Thoracic aorta (tissue), 2 donors: ENCODE results near the gene TMPRSS3. TPM values are rescaled to one million over a fixed set of nuclear protein-coding genes. Genes with fewer than 3 reads are reported as not detected.

Experiments used
- ATAC-seq: fragments of 150-250 bp; one replicate; pipeline ENCODE4 v1.8.0; 2017; ENCODE audit warnings: low read depth; ENCODE audit not compliant: insufficient number of reproducible peaks, low FRiP score
- DNase-seq: peaks from one replicate; pipeline ENCODE4 v3.0.0-alpha.2; 2020; ENCODE audit warnings: low spot score
- H3K27ac ChIP-seq, 2 donors: fragments of 200-600 bp; sonication (generic); 1 replicate in 1 of 2; 2 replicates in 1 of 2; pipeline ENCODE4 v1.5.1; 2016; ENCODE audit warnings: mild to moderate bottlenecking in 2 of 2, moderate library complexity in 2 of 2
- H3K27me3 ChIP-seq: fragments of 200-600 bp; sonication (generic); replicated peaks from 2 replicates; pipeline ENCODE4 v1.6.0; 2016; ENCODE audit warnings: mild to moderate bottlenecking; ENCODE audit not compliant: insufficient read depth
- H3K36me3 ChIP-seq: fragments of 200-600 bp; sonication (generic); one replicate; pipeline ENCODE4 v1.5.1; 2016
- H3K4me1 ChIP-seq, 2 donors: fragments of 200-600 bp; sonication (generic); 1 replicate in 1 of 2; 2 replicates in 1 of 2; pipeline versions ENCODE4 v1.5.1 to v1.6.0; 2016; ENCODE audit warnings: low read depth in 2 of 2, mild to moderate bottlenecking in 1 of 2; ENCODE audit not compliant: control insufficient read depth in 1 of 2
- H3K4me3 ChIP-seq: fragments of 200-600 bp; sonication (generic); 2 replicates; pipeline ENCODE4 v1.5.1; 2016; ENCODE audit warnings: mild to moderate bottlenecking
- H3K9me3 ChIP-seq: fragments of 200-600 bp; sonication (generic); 2 replicates; pipeline ENCODE4 v1.5.1; 2016
- CTCF ChIP-seq: fragments of 200-600 bp; sonication (generic); IDR thresholded peaks from one replicate; pipeline ENCODE4 v1.5.1; 2019; ENCODE audit warnings: antibody characterized with exemption
- total RNA-seq, 2 donors: library from RNA; depleted of rRNA; stranded (reverse); fragments of >200 nt; gene quantifications; one replicate each; pipeline versions ENCODE4 v1.1.0 to v1.2.3, GENCODE V29; 2016

TMPRSS3 gene
- total RNA-seq, 2 donors from 2014 or later, result not detected

DNA sequence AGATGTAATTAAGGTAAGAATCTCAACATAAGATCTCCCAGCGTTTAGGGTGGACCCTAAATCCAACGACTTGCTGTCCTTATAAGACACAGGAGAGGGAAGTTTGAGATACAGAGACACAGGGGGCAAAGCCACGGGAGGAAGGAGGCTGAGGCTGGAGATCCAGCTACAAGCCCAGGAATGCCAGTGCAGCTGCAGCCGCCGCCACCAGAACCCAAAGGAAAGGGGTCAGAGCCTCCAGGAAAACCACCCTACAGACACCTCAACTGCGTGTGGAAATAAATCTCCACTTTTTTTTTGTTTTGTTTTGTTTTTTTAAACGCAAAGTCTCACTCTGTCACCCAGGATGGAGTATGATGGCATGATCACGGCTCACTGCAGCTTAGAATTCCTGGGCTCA lies 17.4 kb downstream of the TMPRSS3 start:
- Histone ChIP-seq H3K36me3 (no peaks in the 10 kb centered on the region), H3K4me1 (no peaks in the 10 kb centered on the region), H3K27ac (no peak overlapping the region), H3K27me3 (no peaks in the 10 kb centered on the region), H3K4me3 (no peak overlapping the region), H3K9me3 (no peaks in the 10 kb centered on the region)
- TF ChIP-seq CTCF, result no peak
- ATAC-seq, result no peak
- DNase-seq, result no peak

DNA sequence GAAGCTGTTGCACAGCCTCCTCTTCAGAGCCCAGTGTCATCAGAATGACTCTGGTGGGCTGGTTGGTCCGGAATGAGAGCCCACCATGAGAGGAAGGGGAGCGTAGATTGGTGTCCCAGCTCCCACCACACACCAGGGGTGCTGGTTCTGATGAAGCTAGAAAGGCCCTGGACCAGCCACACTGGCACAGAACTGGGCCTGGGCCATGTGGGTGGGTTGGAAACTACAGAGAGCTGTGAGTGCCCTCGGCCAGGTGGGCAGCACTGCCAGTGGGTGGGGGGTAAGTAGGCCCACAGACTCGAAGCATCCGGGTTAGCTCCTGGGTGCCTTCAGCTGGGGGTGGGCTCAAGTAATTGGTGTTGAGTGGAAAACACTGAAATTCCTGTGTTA lies 17.9 kb downstream of the TMPRSS3 start:
- Histone ChIP-seq H3K27ac (no peak overlapping the region), H3K4me1 (no peaks in the 10 kb centered on the region), H3K36me3 (no peaks in the 10 kb centered on the region), H3K27me3 (no peaks in the 10 kb centered on the region), H3K9me3 (no peaks in the 10 kb centered on the region), H3K4me3 (no peak overlapping the region)
- no peak for TF ChIP-seq CTCF
- ATAC-seq (no peak), DNase-seq (no peak)

- Histone ChIP-seq H3K4me1 (no peaks in the 10 kb centered on the region), H3K9me3 (no peaks in the 10 kb centered on the region), H3K27ac (no peak overlapping the region), H3K27me3 (no peaks in the 10 kb centered on the region), H3K36me3 (no peaks in the 10 kb centered on the region), H3K4me3 (no peak overlapping the region)
- DNase-seq (no peak), ATAC-seq (no peak)
- no peak for TF ChIP-seq CTCF
These were observed 18.5 kb downstream of the TMPRSS3 start for GRCh38 chr21:42377211-42377950.

GRCh38 chr21:42376338-42376982 lies 19.4 kb downstream of the TMPRSS3 start:
- Histone ChIP-seq H3K4me1 (no peaks in the 10 kb centered on the region), H3K9me3 (no peaks in the 10 kb centered on the region), H3K27me3 (no peaks in the 10 kb centered on the region), H3K27ac (no peak overlapping the region), H3K4me3 (no peak overlapping the region), H3K36me3 (no peaks in the 10 kb centered on the region)
- no peak for ATAC-seq
- TF ChIP-seq CTCF, result no peak
- no peak for DNase-seq

DNA sequence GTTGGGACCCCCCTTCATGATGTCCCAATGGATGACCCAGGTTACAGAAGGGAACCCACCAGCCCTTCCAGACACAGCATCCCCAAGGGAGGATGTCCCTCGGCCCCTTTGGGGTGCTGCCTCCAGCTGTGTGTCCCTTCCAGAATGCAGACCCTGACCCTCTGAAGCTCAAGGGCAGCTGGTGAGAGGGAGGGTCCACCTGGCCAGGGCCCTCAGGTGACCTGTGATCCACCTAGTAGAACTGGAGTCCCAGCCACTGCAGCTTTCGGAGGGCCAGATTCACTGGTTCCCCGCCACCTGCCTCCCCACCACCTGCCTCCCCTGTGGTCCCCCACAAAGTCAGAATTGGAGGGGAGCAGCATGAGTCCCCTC lies 19.9 kb downstream of the TMPRSS3 start:
- no peak for DNase-seq
- H3K27me3 ChIP-seq, result no peaks in the 10 kb centered on the region
- H3K4me1 ChIP-seq, result no peaks in the 10 kb centered on the region
- no peaks in the 10 kb centered on the region for H3K9me3 ChIP-seq
- ATAC-seq, result no peak
- H3K4me3 ChIP-seq, result no peak overlapping the region
- TF ChIP-seq CTCF, result no peak
- no peak overlapping the region for H3K27ac ChIP-seq
- no peaks in the 10 kb centered on the region for H3K36me3 ChIP-seq
